HG03060 (cell line): ENCODE measurements around the gene MNAT1.

Experiments used
- ATAC-seq: cut with Tn5 transposase; IDR thresholded peaks from one replicate; pipeline ENCODE4 v1.9.1; 2021; ENCODE audit warnings: low read depth, moderate number of reproducible peaks; ENCODE audit not compliant: unreplicated experiment

MNAT1 gene

DNA sequence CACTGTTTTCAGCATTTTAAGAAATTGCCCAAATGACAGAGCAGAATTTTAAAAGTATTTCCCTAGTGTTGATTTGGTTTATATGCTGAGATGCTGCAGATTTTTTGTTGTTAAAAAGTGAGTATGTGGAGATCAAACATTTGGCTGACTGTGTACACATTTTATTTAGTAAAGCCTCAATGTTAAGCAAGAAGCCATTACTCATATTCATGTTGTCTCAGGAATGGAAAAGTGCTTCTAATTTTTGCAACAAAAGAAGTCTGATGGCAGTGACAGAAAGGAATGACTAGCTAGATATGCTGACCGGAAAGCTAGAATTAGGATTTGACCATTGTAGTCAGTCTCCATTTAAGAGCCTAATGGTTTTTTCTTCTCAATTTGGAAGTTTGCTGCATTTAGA is 269.0 kb downstream of the MNAT1 start:
- ATAC-seq, result no peak

DNA sequence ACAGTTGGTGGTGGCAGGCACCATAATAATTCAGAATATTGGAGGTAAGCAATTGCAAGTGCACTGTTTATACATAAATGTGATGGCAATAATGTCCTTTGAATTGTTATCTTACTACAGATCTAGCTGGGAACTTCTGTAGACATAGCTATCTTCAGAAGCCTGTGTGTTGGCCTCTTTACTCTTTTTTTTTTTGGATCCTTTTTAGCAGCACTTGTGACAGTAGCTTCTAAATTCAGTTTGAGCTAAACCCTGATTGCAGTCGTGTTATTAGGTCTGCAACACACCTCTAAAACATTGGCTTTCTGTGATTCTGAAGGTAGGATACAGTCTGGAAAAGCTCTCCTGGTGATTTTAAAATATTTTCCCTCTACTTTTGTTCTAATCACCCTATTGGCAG is 285.0 kb downstream of the MNAT1 start:
- no peak for ATAC-seq
